Heart right ventricle (tissue), 16 donors: ENCODE data around the gene VSTM2B. TPM values are rescaled to one million over a fixed set of nuclear protein-coding genes. Genes with fewer than 3 reads are reported as not detected.

Experiments
- ATAC-seq, 8 donors: fragments of 200-7000 bp; cut with Tn5 transposase; one replicate each; pipeline ENCODE4 v1.9.1; 2020; ENCODE audit warnings: mild to moderate bottlenecking in 8 of 8, moderate library complexity in 8 of 8, moderate number of reproducible peaks in 1 of 8
- DNase-seq, 2 donors: peaks; one replicate each; pipeline ENCODE4 v3.0.0-alpha.2; 2020
- H3K27ac ChIP-seq, 10 donors: fragments of 200-600 bp; sonication (generic) in 2 of 10; one replicate each; pipeline versions ENCODE4 v1.5.0 to v1.8.0; 2020 to 2022; ENCODE audit warnings: mild to moderate bottlenecking in 3 of 10
- H3K27me3 ChIP-seq, 7 donors: fragments of 200-600 bp; one replicate each; pipeline ENCODE4 v1.8.0; 2021 to 2022; ENCODE audit warnings: mild to moderate bottlenecking in 2 of 7
- H3K36me3 ChIP-seq, 9 donors: fragments of 200-600 bp; sonication (generic) in 1 of 9; one replicate each; pipeline versions ENCODE4 v1.5.0 to v1.8.0; 2020 to 2022; ENCODE audit warnings: mild to moderate bottlenecking in 2 of 9
- H3K4me1 ChIP-seq, 9 donors: fragments of 200-600 bp; sonication (generic) in 1 of 9; one replicate each; pipeline versions ENCODE4 v1.5.0 to v1.8.0; 2020 to 2022; ENCODE audit warnings: mild to moderate bottlenecking in 4 of 9
- H3K4me3 ChIP-seq, 10 donors: fragments of 200-600 bp; sonication (generic) in 2 of 10; one replicate each; pipeline versions ENCODE4 v1.5.0 to v1.8.0; 2020 to 2022; ENCODE audit warnings: mild to moderate bottlenecking in 7 of 10, moderate library complexity in 2 of 10
- H3K9me3 ChIP-seq, 11 donors: fragments of 200-600 bp in 10 of 11; sonication (generic) in 2 of 11; one replicate each; pipeline versions ENCODE4 v1.5.0 to v1.8.0; 2013 to 2022; ENCODE audit warnings: mild to moderate bottlenecking in 2 of 11, control low read depth in 1 of 11, moderate library complexity in 1 of 11
- CTCF ChIP-seq, 9 donors: fragments of 200-600 bp; sonication (generic) in 2 of 9; IDR thresholded peaks; one replicate each; pipeline versions ENCODE4 v1.5.0 to v1.8.0; 2021 to 2022; ENCODE audit warnings: antibody characterized with exemption in 9 of 9, mild to moderate bottlenecking in 5 of 9, moderate library complexity in 1 of 9
- WGBS, 2 donors: extraction: QIAGEN DNeasy Blood & Tissue Kit; methylation state at CpG; one replicate each; pipeline ENCODE4 v1.1.7; 2013; ENCODE audit warnings: inconsistent platforms in 1 of 2; 5-methylcytosine and 5-hydroxymethylcytosine counted together
- intact Hi-C, 10 donors: fragments of 100-400 bp; cut with DNase I; formaldehyde crosslinking; loops; one replicate each; pipeline versions ENCODE4 v1.11.1 to v1.14.2; 2022
- polyA plus RNA-seq, 2 donors: library from polyadenylated mRNA; stranded (reverse); fragments of 200-250 nt; gene quantifications; one replicate each; pipeline ENCODE4 v1.2.3, GENCODE V29; 2013
- total RNA-seq, 10 donors: library from RNA; stranded (reverse); fragmentation: NEBNext Ultra II Directional in 3 of 10; extraction: Animal tissue kit (Norgen Biotek cat#: 25700) in 3 of 10; gene quantifications; one replicate each; pipeline versions ENCODE4 v1.2.1 to v1.2.4, GENCODE V29; 2021 to 2023
- donor health status: Arrhythmogenic right ventricular cardiomyopathy.
- donor health status: ischemic (EF 13 %, LVEDD 7.1; RV severe dilation, severe dysfunction).
- donor health status: healthy with polysubstance abuse.
- donor health status: DM: no; HTN: yes; CAD: no.
- donor health status: DM: no; HTN: no; CAD: no.
- donor health status: ischemic (EF 25% LVEDD 6.9; RV normal size, moderate dysfunction).
- donor health status: ischemic (EF 25% LVEDD 5.7; RV mildly dilated, moderate dysfunction).
- donor health status: healthy.
- donor health status: DM: yes; HTN: yes; CAD: no.
- donor health status: Ischemic cardiomyopathy.
- donor health status: ischemic (EF 35%, LVEDD 5.7; RV mildly dilated, moderate dysfunction).
- donor health status: nonischemic (EF 11% LVEDD 7.7; RV severe dilation, severe dysfunction).
- donor health status: DM: yes; HTN: yes; CAD: no.
- donor health status: PGD.
- donor health status: ischemic (EF 29% LVEDD 5.4; RV normal size, mild dysfunction).
- donor health status: nonischemic (EF 23%, LVEDD 6.1; RV moderate dilation, normal function).

The VSTM2B gene
- total and polyA plus RNA-seq, 12 donors = not detected

- TF ChIP-seq CTCF (IDR thresholded peaks at IDR 0.05) = no peak
- no peaks in the 10 kb centered on the region for H3K9me3 ChIP-seq
- no peaks in the 10 kb centered on the region for H3K4me1 ChIP-seq
- H3K36me3 ChIP-seq = no peaks in the 10 kb centered on the region
- DNase-seq (no peak), ATAC-seq (no peak)
- no peak overlapping the region for H3K4me3 ChIP-seq
- H3K27ac ChIP-seq = no peak overlapping the region
- peaks cover 0 to 64% (median 45%) of the 10 kb centered on the region in 7 donors for H3K27me3 ChIP-seq
- intact Hi-C loops = no loop called here
- 85% methylated on average over 11 of the region's 11 CpGs for WGBS, 2 donors
These were observed 11.8 kb downstream of the VSTM2B start for GRCh38 chr19:29537601-29538000.

- no peak overlapping the region for H3K4me3 ChIP-seq
- DNase-seq (no peak), ATAC-seq (no peak)
- H3K9me3 ChIP-seq = no peaks in the 10 kb centered on the region
- WGBS, 2 donors = 87 to 89% methylated on average over 12 of the region's 12 CpGs
- no peak for TF ChIP-seq CTCF (IDR thresholded peaks at IDR 0.05)
- intact Hi-C loops = no loop called here
- H3K36me3 ChIP-seq = no peaks in the 10 kb centered on the region
- no peaks in the 10 kb centered on the region for H3K4me1 ChIP-seq
- H3K27ac ChIP-seq = no peak overlapping the region
- H3K27me3 ChIP-seq = peaks cover 0 to 59% (median 40%) of the 10 kb centered on the region in 7 donors
These were observed 12.4 kb downstream of the VSTM2B start for GRCh38 chr19:29538146-29538545.

GRCh38 chr19:29538651-29539050 is 12.9 kb downstream of the VSTM2B start:
- no peaks in the 10 kb centered on the region for H3K36me3 ChIP-seq
- H3K27me3 ChIP-seq = peaks cover 0 to 54% (median 35%) of the 10 kb centered on the region in 7 donors
- H3K4me3 ChIP-seq = no peak overlapping the region
- no peak overlapping the region for H3K27ac ChIP-seq
- no peaks in the 10 kb centered on the region for H3K9me3 ChIP-seq
- DNase-seq = no peak
- no peaks in the 10 kb centered on the region for H3K4me1 ChIP-seq
- no peak for ATAC-seq
- WGBS, 2 donors = 57 to 66% methylated on average over 3 of the region's 3 CpGs
- TF ChIP-seq CTCF (IDR thresholded peaks at IDR 0.05) = no peak
- intact Hi-C loops = no loop called here

GRCh38 chr19:29539131-29539530 is 13.3 kb downstream of the VSTM2B start:
- TF ChIP-seq CTCF (IDR thresholded peaks at IDR 0.05) = no peak
- no peaks in the 10 kb centered on the region for H3K4me1 ChIP-seq
- peaks cover 0 to 49% (median 30%) of the 10 kb centered on the region in 7 donors for H3K27me3 ChIP-seq
- intact Hi-C loops = no loop called here
- no peak overlapping the region for H3K27ac ChIP-seq
- ATAC-seq (no peak), DNase-seq (no peak)
- WGBS, 2 donors = 78 to 79% methylated on average over 9 of the region's 9 CpGs
- no peaks in the 10 kb centered on the region for H3K36me3 ChIP-seq
- no peaks in the 10 kb centered on the region for H3K9me3 ChIP-seq
- no peak overlapping the region for H3K4me3 ChIP-seq
